ENCODE results near the gene ARHGAP40. TPM values are rescaled to one million over a fixed set of nuclear protein-coding genes. Genes with fewer than 3 reads are reported as not detected.
A peak's percentile ranks its signal among the peaks of the same experiment; 100 is the strongest.

ARHGAP40 gene
- total and polyA plus RNA-seq, 9 of the 15 experiments (the other 6 are each of a cell fraction or from before 2014, with no cell fraction given): not detected

DNA sequence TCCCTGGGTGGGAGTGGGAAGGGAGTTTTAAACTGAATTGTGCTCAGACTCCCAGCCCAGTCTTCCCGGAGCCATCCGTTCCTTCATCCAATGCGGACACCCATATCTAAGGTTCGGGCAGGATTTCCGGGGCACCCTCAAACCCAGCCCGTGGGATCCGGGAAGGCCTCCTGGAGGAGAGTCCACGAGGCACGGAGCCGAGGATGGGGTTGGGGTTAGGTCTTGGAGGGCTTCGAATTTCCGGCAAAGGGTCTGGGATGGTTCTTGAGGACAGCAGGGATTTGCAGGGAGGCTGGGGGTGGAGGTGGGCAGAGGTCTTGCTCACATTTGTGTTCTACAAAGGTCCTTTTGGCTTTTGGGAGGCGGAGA, 73.1 kb downstream of the ARHGAP40 start:
- Histone ChIP-seq H3K9me3 (replicated peaks; ENCODE audit: control insufficient read depth, insufficient read depth, low read depth, low read length) (no peaks in the 10 kb centered on the region), H3K9me1 (ENCODE audit: control insufficient read depth, insufficient read depth, low read length) (no peaks in the 10 kb centered on the region), H3K36me3 (ENCODE audit: control insufficient read depth, insufficient read depth, low read length) (no peaks in the 10 kb centered on the region), H3K4me3 (peak overlapping the region; percentile 64), H3K4me2 (ENCODE audit: insufficient read depth, low read length) (peak overlapping the region; percentile 84), H3K27me3 (ENCODE audit: control insufficient read depth in 2 of 2, insufficient read depth in 2 of 2, low read length in 2 of 2) (no peaks in the 10 kb centered on the region), H2AFZ (ENCODE audit: low read depth, low read length) (peak overlapping the region; percentile 97), H4K20me1 (replicated peaks; ENCODE audit: control insufficient read depth, insufficient read depth, low read length) (no peaks in the 10 kb centered on the region), H3K4me1 (replicated peaks in 1 of 2; ENCODE audit: control insufficient read depth in 2 of 2, insufficient read depth in 2 of 2, low read length in 2 of 2) (peaks cover 4 to 14% of the 10 kb centered on the region in 2 experiments; a peak in 4 of 5 replicates), H3K27ac (ENCODE audit: extremely low read depth, low read depth, low read length) (peak overlapping the region; percentile 65; the same call in 2 of the 3 replicates), H3K79me2 (ENCODE audit: control insufficient read depth, insufficient read depth, low read length) (no peaks in the 10 kb centered on the region), H3K9ac (ENCODE audit: insufficient read depth in 1 of 2, low read depth in 2 of 2, low read length in 2 of 2) (peak overlapping the region; percentile 74 to 93)
- ChIA-PET CTCF (ENCODE audit: low intra/inter-chr PET ratio) (no interaction called here), POLR2A (no interaction called here)
- 28% methylated on average over 11 of the region's 13 CpGs for WGBS (ENCODE audit: insufficient coverage, low coverage, missing lambda C conversion rate)
- intact Hi-C loops (cut with micrococcal nuclease): no loop called here
- TF ChIP-seq ZFP36 (IDR thresholded peaks at IDR 0.05; ENCODE audit: low read depth, low read length, partially characterized antibody) (peak; percentile 68), GABPB1 (CRISPR knock-in tag; IDR thresholded peaks at IDR 0.05) (no peak), ZNF12 (CRISPR knock-in tag; IDR thresholded peaks at IDR 0.05) (no peak), TEAD4 (IDR thresholded peaks at IDR 0.05; ENCODE audit: low read length) (no peak), TEAD4 (CRISPR knock-in tag; IDR thresholded peaks at IDR 0.05; ENCODE audit: borderline replicate concordance) (0 out of 2 replicates have a peak, but pooled peaks have one; percentile 51), MIER1 (IDR thresholded peaks at IDR 0.05; ENCODE audit: low read depth) (peak; percentile 39; the same call in 1 of the 2 replicates), ETV5 (CRISPR knock-in tag; IDR thresholded peaks at IDR 0.05; ENCODE audit: low read depth) (no peak)
- TF ChIP-seq, protein P1, sequence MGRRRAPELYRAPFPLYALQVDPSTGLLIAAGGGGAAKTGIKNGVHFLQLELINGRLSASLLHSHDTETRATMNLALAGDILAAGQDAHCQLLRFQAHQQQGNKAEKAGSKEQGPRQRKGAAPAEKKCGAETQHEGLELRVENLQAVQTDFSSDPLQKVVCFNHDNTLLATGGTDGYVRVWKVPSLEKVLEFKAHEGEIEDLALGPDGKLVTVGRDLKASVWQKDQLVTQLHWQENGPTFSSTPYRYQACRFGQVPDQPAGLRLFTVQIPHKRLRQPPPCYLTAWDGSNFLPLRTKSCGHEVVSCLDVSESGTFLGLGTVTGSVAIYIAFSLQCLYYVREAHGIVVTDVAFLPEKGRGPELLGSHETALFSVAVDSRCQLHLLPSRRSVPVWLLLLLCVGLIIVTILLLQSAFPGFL (CRISPR knock-in tag; IDR thresholded peaks at IDR 0.05): 0 out of 2 replicates have a peak, but pooled peaks have one; percentile 47
- BruUV-seq (replicated peaks): TSS peak; percentile 58
- DNase-seq (ENCODE audit: extremely low read depth in 1 of 4, low spot score in 3 of 4) (no peak), ATAC-seq (peak; percentile 6), FAIRE-seq (no peak)
- in situ Hi-C loops (cut with MboI): no loop called here

Data from K562 (cell line).